Hepatocyte (in vitro differentiated cells): Measurements from ENCODE around the gene PLCG1. TPM values are rescaled to one million over a fixed set of nuclear protein-coding genes. Genes with fewer than 3 reads are reported as not detected.

Source experiments
- DNase-seq: peaks from one replicate; pipeline ENCODE4 v3.0.0-alpha.2; 2016; ENCODE audit warnings: low spot score
- H2AFZ ChIP-seq: fragments of 200-600 bp; sonication (generic); 2 replicates; pipeline ENCODE4 v1.6.0; 2016; ENCODE audit warnings: antibody characterized with exemption, mild to moderate bottlenecking
- H3K27ac ChIP-seq: fragments of 200-600 bp; sonication (generic); 2 replicates; pipeline ENCODE4 v1.5.1; 2016; ENCODE audit warnings: mild to moderate bottlenecking
- H3K27me3 ChIP-seq: fragments of 200-600 bp; sonication (generic); 2 replicates; pipeline ENCODE4 v1.6.1; 2016
- H3K36me3 ChIP-seq: fragments of 200-600 bp; sonication (generic); replicated peaks from 2 replicates; pipeline ENCODE4 v1.5.1; 2016; ENCODE audit warnings: low read depth; ENCODE audit not compliant: insufficient read depth
- H3K4me1 ChIP-seq: fragments of 200-600 bp; sonication (generic); 2 replicates; pipeline ENCODE4 v1.5.1; 2016; ENCODE audit warnings: mild to moderate bottlenecking, moderate library complexity; ENCODE audit not compliant: insufficient read depth
- H3K4me2 ChIP-seq: fragments of 200-600 bp; sonication (generic); 2 replicates; pipeline ENCODE4 v1.6.0; 2016
- H3K4me3 ChIP-seq: fragments of 200-600 bp; sonication (generic); 2 replicates; pipeline ENCODE4 v1.5.1; 2016; ENCODE audit warnings: mild to moderate bottlenecking
- H3K79me2 ChIP-seq: fragments of 200-600 bp; sonication (generic); 2 replicates; pipeline ENCODE4 v1.6.0; 2017; ENCODE audit warnings: mild to moderate bottlenecking
- H3K9me2 ChIP-seq: fragments of 200-600 bp; sonication (generic); replicated peaks from 2 replicates; pipeline ENCODE4 v1.6.0; 2017; ENCODE audit warnings: mild to moderate bottlenecking; ENCODE audit not compliant: insufficient read depth
- H3K9me3 ChIP-seq: fragments of 200-600 bp; sonication (generic); 2 replicates; pipeline ENCODE4 v1.5.1; 2016; ENCODE audit warnings: low read depth, mild to moderate bottlenecking
- H4K20me1 ChIP-seq: fragments of 200-600 bp; sonication (generic); 2 replicates; pipeline ENCODE4 v1.6.0; 2016; ENCODE audit warnings: mild to moderate bottlenecking; ENCODE audit not compliant: insufficient read depth, poor library complexity, severe bottlenecking
- EZH2 ChIP-seq: fragments of 200-600 bp; sonication (generic); IDR thresholded peaks from 2 replicates; pipeline ENCODE4 v1.6.1; 2016; ENCODE audit warnings: antibody characterized with exemption, mild to moderate bottlenecking, borderline replicate concordance
- EZH2phosphoT487 ChIP-seq: fragments of 200-600 bp; sonication (generic); IDR thresholded peaks from one replicate; pipeline ENCODE4 v1.6.1; 2018; ENCODE audit warnings: antibody characterized with exemption, mild to moderate bottlenecking, low read depth, moderate library complexity; ENCODE audit not compliant: unreplicated experiment, severe bottlenecking
- WGBS: methylation state at CpG from one replicate; pipeline ENCODE4 v1.1.6; 2016; ENCODE audit warnings: low lambda C conversion rate; ENCODE audit errors: missing lambda C conversion rate; 5-methylcytosine and 5-hydroxymethylcytosine counted together
- polyA plus RNA-seq: library from polyadenylated mRNA; unstranded; fragments of >200 nt; fragmentation: Nextera tagmentation; extraction: Ambion mirVana; gene quantifications from 2 replicates; pipeline ENCODE4 v1.2.1, GENCODE V29; 2016
- total RNA-seq: library from RNA; depleted of rRNA; stranded (reverse); fragments of >200 nt; gene quantifications from 2 replicates; pipeline ENCODE4 v1.2.3, GENCODE V29; 2014
- TF ChIP-seq, protein P1 (sequence below): fragments of 200-600 bp; sonication (generic); IDR thresholded peaks from 2 replicates; pipeline ENCODE4 v1.5.1; 2016; ENCODE audit warnings: antibody characterized with exemption, mild to moderate bottlenecking; ENCODE audit not compliant: poor library complexity

The PLCG1 gene
- total and polyA plus RNA-seq, 2 experiments from 2014 or later = 52.7 to 73.2 TPM

DNA sequence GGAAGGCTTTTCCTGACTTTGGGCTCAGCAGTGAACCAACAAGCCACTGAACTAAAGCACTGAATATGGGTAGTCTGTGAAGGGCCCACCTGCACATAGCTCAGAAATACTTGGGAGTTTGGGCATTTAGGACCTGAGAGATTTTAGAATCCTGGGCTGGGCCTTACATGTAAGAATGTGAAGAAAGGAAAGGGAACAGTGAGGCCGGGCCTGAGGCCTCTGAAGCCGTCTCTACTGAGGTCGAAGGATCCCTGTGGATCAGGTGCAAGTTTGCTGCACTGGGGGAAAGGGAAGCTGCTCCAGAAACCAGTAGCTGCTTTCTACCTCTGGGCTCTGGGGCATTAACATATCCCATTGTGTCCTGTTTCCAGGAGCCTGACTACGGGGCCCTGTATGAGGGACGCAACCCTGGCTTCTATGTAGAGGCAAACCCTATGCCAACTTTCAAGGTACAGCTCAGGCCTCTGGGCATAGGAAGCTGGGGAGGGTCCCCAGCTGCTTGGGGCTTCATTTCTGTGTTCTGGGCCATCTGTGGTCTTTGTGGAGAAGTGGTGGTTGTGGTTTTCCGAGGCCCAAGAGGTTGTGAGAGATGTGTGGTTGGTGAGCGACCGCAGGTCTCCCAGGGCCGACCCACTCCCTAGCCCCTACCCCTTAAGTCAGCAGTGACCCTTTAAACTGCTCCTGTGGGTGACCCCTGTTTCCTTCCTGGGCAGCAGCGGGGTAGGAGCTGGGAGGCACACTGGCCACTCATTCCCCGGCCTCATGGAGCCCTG lies 30.3 kb downstream of the PLCG1 start:
- TF ChIP-seq EZH2 = no peak
- TF ChIP-seq, protein P1, sequence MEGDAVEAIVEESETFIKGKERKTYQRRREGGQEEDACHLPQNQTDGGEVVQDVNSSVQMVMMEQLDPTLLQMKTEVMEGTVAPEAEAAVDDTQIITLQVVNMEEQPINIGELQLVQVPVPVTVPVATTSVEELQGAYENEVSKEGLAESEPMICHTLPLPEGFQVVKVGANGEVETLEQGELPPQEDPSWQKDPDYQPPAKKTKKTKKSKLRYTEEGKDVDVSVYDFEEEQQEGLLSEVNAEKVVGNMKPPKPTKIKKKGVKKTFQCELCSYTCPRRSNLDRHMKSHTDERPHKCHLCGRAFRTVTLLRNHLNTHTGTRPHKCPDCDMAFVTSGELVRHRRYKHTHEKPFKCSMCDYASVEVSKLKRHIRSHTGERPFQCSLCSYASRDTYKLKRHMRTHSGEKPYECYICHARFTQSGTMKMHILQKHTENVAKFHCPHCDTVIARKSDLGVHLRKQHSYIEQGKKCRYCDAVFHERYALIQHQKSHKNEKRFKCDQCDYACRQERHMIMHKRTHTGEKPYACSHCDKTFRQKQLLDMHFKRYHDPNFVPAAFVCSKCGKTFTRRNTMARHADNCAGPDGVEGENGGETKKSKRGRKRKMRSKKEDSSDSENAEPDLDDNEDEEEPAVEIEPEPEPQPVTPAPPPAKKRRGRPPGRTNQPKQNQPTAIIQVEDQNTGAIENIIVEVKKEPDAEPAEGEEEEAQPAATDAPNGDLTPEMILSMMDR = no peak
- no peak for TF ChIP-seq EZH2phosphoT487
- no peak overlapping the region for H3K4me3 ChIP-seq
- no peak for DNase-seq
- no peak overlapping the region for H3K27ac ChIP-seq
- H4K20me1 ChIP-seq = no peaks in the 10 kb centered on the region
- no peak overlapping the region for H2AFZ ChIP-seq
- WGBS = 94% methylated on average over 11 of the region's 11 CpGs
- no peaks in the 10 kb centered on the region for H3K9me3 ChIP-seq
- H3K36me3 ChIP-seq = no peaks in the 10 kb centered on the region
- no peaks in the 10 kb centered on the region for H3K79me2 ChIP-seq
- H3K4me1 ChIP-seq = no peaks in the 10 kb centered on the region
- no peaks in the 10 kb centered on the region for H3K27me3 ChIP-seq
- H3K4me2 ChIP-seq = no peak overlapping the region
- no peaks in the 10 kb centered on the region for H3K9me2 ChIP-seq

DNA sequence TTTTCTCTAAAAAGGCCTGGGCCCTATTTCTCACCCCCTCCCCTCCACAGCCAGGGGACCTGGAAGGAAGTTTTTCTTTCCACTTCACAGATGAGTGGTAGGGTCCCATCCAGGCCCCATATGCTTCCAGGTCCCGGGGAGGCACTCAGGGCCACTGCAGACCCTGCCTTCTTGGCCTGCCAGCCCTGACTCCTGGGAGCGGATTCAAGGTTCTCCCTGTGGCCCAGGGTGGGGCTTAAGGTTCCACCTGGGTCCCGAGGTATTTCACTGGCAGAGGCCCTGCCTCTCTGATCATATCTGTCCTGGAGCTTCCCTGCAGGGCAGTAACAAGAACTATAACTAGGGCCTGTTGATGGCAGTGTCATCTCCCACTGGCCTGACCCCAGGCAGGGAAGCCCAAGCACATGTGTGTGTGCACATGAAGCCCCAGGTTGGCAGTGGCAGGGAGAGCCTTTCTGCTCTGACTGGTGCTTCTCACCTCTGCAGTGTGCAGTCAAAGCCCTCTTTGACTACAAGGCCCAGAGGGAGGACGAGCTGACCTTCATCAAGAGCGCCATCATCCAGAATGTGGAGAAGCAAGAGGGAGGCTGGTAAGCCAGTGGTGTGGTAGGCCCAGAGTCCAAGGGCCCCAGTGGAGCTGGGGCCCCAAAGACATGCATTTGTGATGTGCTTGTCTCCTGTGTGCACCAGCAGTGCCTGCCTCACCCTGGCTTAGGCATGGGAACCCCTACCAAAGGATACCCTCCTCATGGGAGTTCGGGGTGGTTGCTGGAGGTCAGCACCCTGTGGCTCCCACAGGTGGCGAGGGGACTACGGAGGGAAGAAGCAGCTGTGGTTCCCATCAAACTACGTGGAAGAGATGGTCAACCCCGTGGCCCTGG lies 31.2 kb downstream of the PLCG1 start:
- H3K36me3 ChIP-seq = no peaks in the 10 kb centered on the region
- DNase-seq = no peak
- H3K27ac ChIP-seq = no peak overlapping the region

DNA sequence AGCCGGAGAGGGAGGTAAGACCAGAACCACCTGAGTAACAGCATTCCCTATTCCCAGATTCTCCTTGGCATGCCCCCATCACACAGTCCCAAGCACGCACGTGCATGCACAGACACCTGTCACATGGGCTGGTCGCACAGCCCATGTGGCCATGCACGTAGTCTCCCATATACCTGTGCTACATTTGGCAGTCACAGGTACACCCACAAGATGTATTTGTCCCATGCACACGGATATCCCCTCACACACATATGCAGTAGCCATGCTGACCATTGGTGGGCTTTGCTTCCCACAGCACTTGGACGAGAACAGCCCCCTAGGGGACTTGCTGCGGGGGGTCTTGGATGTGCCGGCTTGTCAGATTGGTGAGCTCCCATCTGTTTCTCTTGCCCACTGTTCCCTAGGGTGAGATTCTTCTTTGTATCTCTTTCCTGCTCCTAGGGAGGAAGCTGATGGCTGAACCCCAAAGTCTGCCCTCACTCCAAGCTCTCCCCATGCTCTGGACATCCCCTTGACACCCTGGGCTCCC lies 31.9 kb downstream of the PLCG1 start:
- no peaks in the 10 kb centered on the region for H3K9me3 ChIP-seq
- no peak for DNase-seq
- H3K27me3 ChIP-seq = no peaks in the 10 kb centered on the region
- no peak overlapping the region for H3K4me2 ChIP-seq
- H3K4me1 ChIP-seq = no peaks in the 10 kb centered on the region
- 92% methylated on average over 9 of the region's 9 CpGs for WGBS
- TF ChIP-seq EZH2phosphoT487 = no peak
- TF ChIP-seq, protein P1 = no peak
- no peak for TF ChIP-seq EZH2
- H2AFZ ChIP-seq = no peak overlapping the region
- no peak overlapping the region for H3K27ac ChIP-seq
- no peaks in the 10 kb centered on the region for H3K9me2 ChIP-seq
- no peaks in the 10 kb centered on the region for H3K79me2 ChIP-seq
- H4K20me1 ChIP-seq = no peaks in the 10 kb centered on the region
- H3K36me3 ChIP-seq = no peaks in the 10 kb centered on the region
- H3K4me3 ChIP-seq = no peak overlapping the region

More for the DNA sequence above, 31.2 kb downstream of the PLCG1 start:
- Histone ChIP-seq H3K27me3 (no peaks in the 10 kb centered on the region), H2AFZ (no peak overlapping the region), H3K4me2 (no peak overlapping the region), H4K20me1 (no peaks in the 10 kb centered on the region), H3K9me2 (no peaks in the 10 kb centered on the region), H3K9me3 (no peaks in the 10 kb centered on the region), H3K4me1 (no peaks in the 10 kb centered on the region), H3K79me2 (no peaks in the 10 kb centered on the region), H3K4me3 (no peak overlapping the region)
- WGBS = 98% methylated on average over 10 of the region's 10 CpGs
- TF ChIP-seq, protein P1 = no peak
- TF ChIP-seq EZH2 = no peak
- no peak for TF ChIP-seq EZH2phosphoT487
